Neuronal stem cell (in vitro differentiated cells): Measurements from ENCODE around the gene IGFN1. TPM values are rescaled to one million over a fixed set of nuclear protein-coding genes. Genes with fewer than 3 reads are reported as not detected.

Source experiments
- DNase-seq: peaks from one replicate; pipeline ENCODE4 v3.0.0-alpha.2; 2013; ENCODE audit warnings: low spot score
- H2AFZ ChIP-seq: one replicate; pipeline ENCODE4 v1.6.1; 2013; ENCODE audit warnings: mild to moderate bottlenecking, low read length, inconsistent platforms
- H2AK5ac ChIP-seq: 2 replicates; pipeline ENCODE4 v1.6.1; 2013; ENCODE audit warnings: low read depth, mild to moderate bottlenecking, inconsistent platforms, low read length, moderate library complexity, mixed read lengths
- H2BK120ac ChIP-seq: 2 replicates; pipeline ENCODE4 v1.6.1; 2013; ENCODE audit warnings: low read depth, mild to moderate bottlenecking, inconsistent platforms, low read length, moderate library complexity, mixed read lengths
- H2BK12ac ChIP-seq: one replicate; pipeline ENCODE4 v1.6.1; 2013; ENCODE audit warnings: low read length, inconsistent platforms
- H2BK15ac ChIP-seq: 2 replicates; pipeline ENCODE4 v1.6.1; 2013; ENCODE audit warnings: mild to moderate bottlenecking, low read length, inconsistent platforms, mixed read lengths
- H2BK5ac ChIP-seq: one replicate; pipeline ENCODE4 v1.6.1; 2013; ENCODE audit warnings: inconsistent platforms, mild to moderate bottlenecking, low read length, moderate library complexity
- H3K14ac ChIP-seq: one replicate; pipeline ENCODE4 v1.6.1; 2013; ENCODE audit warnings: low read length, inconsistent platforms
- H3K18ac ChIP-seq: 2 replicates; pipeline ENCODE4 v1.6.1; 2013; ENCODE audit warnings: low read length, inconsistent platforms
- H3K23ac ChIP-seq: 2 replicates; pipeline ENCODE4 v1.6.1; 2013; ENCODE audit warnings: low read depth, mild to moderate bottlenecking, mixed read lengths, low read length, inconsistent platforms; ENCODE audit not compliant: poor library complexity
- H3K27ac ChIP-seq: replicated peaks from 3 replicates; pipeline ENCODE4 v1.5.1; 2013; ENCODE audit warnings: low read length, inconsistent platforms
- H3K27me3 ChIP-seq, 3 experiments: 2 replicates each; pipeline ENCODE4 v1.6.1; 2013; ENCODE audit warnings: low read length in 3 of 3, mild to moderate bottlenecking in 2 of 3, inconsistent platforms in 1 of 3, low read depth in 1 of 3, mixed read lengths in 1 of 3, moderate library complexity in 1 of 3; ENCODE audit not compliant: control insufficient read depth in 3 of 3, insufficient read depth in 3 of 3
- H3K36me3 ChIP-seq, 2 donors: replicated peaks in 1 of 2; 2 replicates each; pipeline ENCODE4 v1.6.1; 2013; ENCODE audit warnings: low read length in 2 of 2; ENCODE audit not compliant: control insufficient read depth in 2 of 2, insufficient read depth in 2 of 2
- H3K4ac ChIP-seq: 2 replicates; pipeline ENCODE4 v1.6.1; 2013; ENCODE audit warnings: inconsistent platforms, mild to moderate bottlenecking, low read length, moderate library complexity
- H3K4me1 ChIP-seq, 2 donors: 1 replicate in 1 of 2; 2 replicates in 1 of 2; pipeline ENCODE4 v1.6.1; 2013; ENCODE audit warnings: low read length in 2 of 2, low read depth in 1 of 2; ENCODE audit not compliant: control insufficient read depth in 2 of 2, insufficient read depth in 1 of 2
- H3K4me2 ChIP-seq: one replicate; pipeline ENCODE4 v1.6.1; 2013; ENCODE audit warnings: mild to moderate bottlenecking, low read length, inconsistent platforms; ENCODE audit not compliant: insufficient read depth, poor library complexity, severe bottlenecking
- H3K4me3 ChIP-seq, 2 donors: 2 replicates each; pipeline ENCODE4 v1.5.1; 2013; ENCODE audit warnings: low read length in 2 of 2, mild to moderate bottlenecking in 2 of 2, inconsistent platforms in 1 of 2, moderate library complexity in 1 of 2
- H3K79me1 ChIP-seq: one replicate; pipeline ENCODE4 v1.6.1; 2013; ENCODE audit warnings: low read depth, mild to moderate bottlenecking, inconsistent platforms, low read length, moderate library complexity
- H3K9ac ChIP-seq: one replicate; pipeline ENCODE4 v1.6.1; 2013; ENCODE audit warnings: mild to moderate bottlenecking, low read depth, low read length, inconsistent platforms; ENCODE audit not compliant: poor library complexity
- H3K9me3 ChIP-seq, 2 donors: replicated peaks in 1 of 2; 2 replicates each; pipeline versions ENCODE3 to v1.6.1; 2013; ENCODE audit warnings: low read length in 2 of 2, mild to moderate bottlenecking in 2 of 2, inconsistent platforms in 1 of 2, low read depth in 1 of 2, mixed read lengths in 1 of 2, moderate library complexity in 1 of 2; ENCODE audit not compliant: control insufficient read depth in 2 of 2, insufficient read depth in 1 of 2
- H4K8ac ChIP-seq: one replicate; pipeline ENCODE4 v1.6.1; 2013; ENCODE audit warnings: low read depth, mild to moderate bottlenecking, inconsistent platforms, low read length, moderate library complexity
- H4K91ac ChIP-seq: one replicate; pipeline ENCODE4 v1.6.1; 2013; ENCODE audit warnings: low read length, low read depth, mild to moderate bottlenecking, inconsistent platforms; ENCODE audit not compliant: poor library complexity
- WGBS, 2 donors: extraction: QIAGEN DNeasy Blood & Tissue Kit; methylation state at CpG; one replicate each; pipeline ENCODE4 v1.1.7; 2013; ENCODE audit warnings: missing lambda C conversion rate in 2 of 2, mixed read lengths in 1 of 2; ENCODE audit not compliant: insufficient read length in 2 of 2, insufficient replicate concordance in 1 of 2; ENCODE audit errors: extremely low coverage in 2 of 2; 5-methylcytosine and 5-hydroxymethylcytosine counted together
- polyA plus RNA-seq, 2 experiments: library from polyadenylated mRNA; stranded (reverse); fragments of 200-250 nt; gene quantifications; one replicate each; pipeline ENCODE4 v1.2.3, GENCODE V29; 2013

IGFN1 gene
- polyA plus RNA-seq (2013, experiment 1 of 2), result 0.15 TPM
- 0.12 TPM for polyA plus RNA-seq (2013, experiment 2 of 2)

- Histone ChIP-seq H3K4me2 (no peak within 1 kb of the TSS), H2BK5ac (no peak within 1 kb of the TSS), H4K8ac (no peak within 1 kb of the TSS), H2AK5ac (peak within 1 kb of the TSS; percentile 77), H3K4me1 (peaks cover 0 to 17% of the 10 kb centered on the region in 2 donors), H3K4ac (no peak within 1 kb of the TSS), H3K36me3 (no peaks in the 10 kb centered on the region), H3K27ac (no peak within 1 kb of the TSS), H3K9ac (peak within 1 kb of the TSS; percentile 67), H3K14ac (no peak within 1 kb of the TSS), H2AFZ (no peak within 1 kb of the TSS), H4K91ac (no peak within 1 kb of the TSS), H3K79me1 (no peaks in the 10 kb centered on the region), H2BK12ac (peak within 1 kb of the TSS; percentile 59), H2BK15ac (peak within 1 kb of the TSS; percentile 63), H3K4me3 (no peak within 1 kb of the TSS), H3K27me3 (peaks cover 0 to 55% (median 0%) of the 10 kb centered on the region in 3 experiments), H2BK120ac (no peak within 1 kb of the TSS), H3K9me3 (no peaks in the 10 kb centered on the region), H3K23ac (no peak within 1 kb of the TSS), H3K18ac (peak within 1 kb of the TSS; percentile 89)
- no peak for DNase-seq
- WGBS, 2 donors, result no CpG with 5 or more reads among the region's 9 CpGs
These were observed at the start of gene IGFN1 for GRCh38 chr1:201190624-201191051. TSS of gene IGFN1 (plus strand) at chr1:201190824. CDS start at chr1:201193294, 2,470 bp downstream.

- DNase-seq, result no peak
- Histone ChIP-seq H3K18ac (no peak overlapping the region), H3K4me3 (no peak overlapping the region), H3K4me1 (no peaks in the 10 kb centered on the region), H2BK15ac (no peak overlapping the region), H3K79me1 (no peaks in the 10 kb centered on the region), H2AK5ac (no peak overlapping the region), H3K14ac (no peak overlapping the region), H4K8ac (no peak overlapping the region), H3K23ac (no peak overlapping the region), H3K36me3 (peaks cover 66 to 100% of the 10 kb centered on the region in 2 donors), H3K4ac (no peak overlapping the region), H2BK12ac (no peak overlapping the region), H2BK120ac (no peak overlapping the region), H3K9me3 (no peaks in the 10 kb centered on the region), H3K27me3 (no peaks in the 10 kb centered on the region), H3K4me2 (no peak overlapping the region), H3K27ac (no peak overlapping the region), H4K91ac (no peak overlapping the region), H2AFZ (no peak overlapping the region), H3K9ac (no peak overlapping the region), H2BK5ac (no peak overlapping the region)
- no CpG with 5 or more reads among the region's 8 CpGs for WGBS, 2 donors
These were observed 49.7 kb upstream of the IGFN1 start for GRCh38 chr1:201140941-201141260.

DNA sequence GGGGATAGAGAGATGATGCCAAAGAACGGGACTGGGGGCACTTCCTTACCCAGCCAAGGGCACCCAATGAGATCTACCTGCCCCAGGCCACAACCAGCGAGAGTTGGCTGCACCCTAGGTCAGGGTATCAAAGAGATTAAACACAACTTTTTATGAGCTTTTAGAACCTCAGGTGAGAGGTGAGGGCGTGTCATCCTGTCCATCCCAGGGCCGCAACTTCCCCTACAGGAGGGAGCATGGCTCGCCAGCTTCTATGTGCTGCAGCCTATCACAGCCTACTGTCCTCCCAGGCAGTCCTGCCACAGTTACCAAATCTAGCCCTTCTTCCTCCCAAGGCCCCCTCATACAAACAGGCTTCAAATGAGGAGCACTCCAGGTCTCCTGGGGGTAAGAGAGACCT, 49.2 kb upstream of the IGFN1 start:
- Histone ChIP-seq H2BK15ac (no peak overlapping the region), H3K14ac (no peak overlapping the region), H3K79me1 (no peaks in the 10 kb centered on the region), H3K9me3 (no peaks in the 10 kb centered on the region), H3K36me3 (peaks cover 66 to 100% of the 10 kb centered on the region in 2 donors), H2BK5ac (no peak overlapping the region), H2BK12ac (no peak overlapping the region), H3K18ac (no peak overlapping the region), H3K4me1 (no peaks in the 10 kb centered on the region), H3K9ac (no peak overlapping the region), H2AK5ac (no peak overlapping the region), H3K27me3 (no peaks in the 10 kb centered on the region), H3K4ac (no peak overlapping the region), H3K23ac (no peak overlapping the region), H3K27ac (no peak overlapping the region), H2AFZ (no peak overlapping the region), H3K4me3 (no peak overlapping the region), H4K8ac (no peak overlapping the region), H2BK120ac (no peak overlapping the region), H3K4me2 (no peak overlapping the region), H4K91ac (no peak overlapping the region)
- no CpG with 5 or more reads among the region's 5 CpGs for WGBS, 2 donors
- no peak for DNase-seq

DNA sequence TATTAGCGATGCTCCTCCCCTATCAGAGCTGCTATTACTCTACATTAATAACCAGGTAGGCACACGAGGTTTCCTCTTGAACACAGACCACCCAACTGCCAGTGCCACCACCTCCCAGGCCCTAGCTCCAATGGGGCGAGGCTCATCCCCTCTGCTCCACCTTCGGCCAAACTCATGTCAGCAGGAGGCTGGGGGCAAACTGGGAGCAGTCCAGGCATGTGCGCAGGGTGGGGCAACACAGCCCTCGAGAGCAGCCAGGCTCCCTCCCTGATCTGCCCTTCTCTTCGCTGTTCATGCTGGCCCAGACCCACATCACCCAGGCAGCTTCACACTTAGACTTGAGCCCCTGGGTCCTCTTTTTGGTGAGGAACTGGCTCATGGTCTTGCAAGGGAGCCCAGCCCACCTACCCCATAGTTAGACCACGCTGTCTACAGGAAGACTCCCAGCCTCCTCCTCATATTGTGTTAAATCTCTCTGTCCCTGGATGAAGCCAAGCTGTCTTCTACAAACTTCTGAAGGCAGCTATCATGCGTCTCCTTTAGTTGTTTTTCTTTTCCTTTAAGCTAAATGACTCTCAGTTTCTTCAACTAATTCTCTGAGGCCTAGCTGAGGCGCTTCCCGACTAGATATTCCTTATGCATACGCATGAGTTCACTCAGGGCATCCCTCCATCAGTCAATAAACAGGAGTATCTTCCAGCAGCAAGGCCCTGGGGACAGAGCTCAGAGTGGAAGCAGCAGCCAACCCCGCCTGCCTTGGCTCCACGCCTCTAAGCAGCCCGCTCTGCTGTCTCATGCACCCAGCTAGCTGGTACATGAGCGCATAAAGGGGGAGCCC, 48.4 kb upstream of the IGFN1 start:
- Histone ChIP-seq H3K9me3 (no peaks in the 10 kb centered on the region), H3K27me3 (no peaks in the 10 kb centered on the region), H3K4ac (no peak overlapping the region), H3K36me3 (peaks cover 69 to 100% of the 10 kb centered on the region in 2 donors), H3K4me1 (no peaks in the 10 kb centered on the region), H3K14ac (no peak overlapping the region), H3K4me3 (no peak overlapping the region), H2AFZ (no peak overlapping the region), H3K18ac (no peak overlapping the region), H3K27ac (no peak overlapping the region), H3K79me1 (no peaks in the 10 kb centered on the region), H4K8ac (no peak overlapping the region), H2AK5ac (no peak overlapping the region), H3K9ac (no peak overlapping the region), H2BK120ac (no peak overlapping the region), H3K23ac (peak overlapping the region; percentile 51), H2BK12ac (no peak overlapping the region), H2BK5ac (no peak overlapping the region), H3K4me2 (no peak overlapping the region), H4K91ac (no peak overlapping the region), H2BK15ac (no peak overlapping the region)
- WGBS, 2 donors, result no CpG with 5 or more reads among the region's 16 CpGs
- DNase-seq, result no peak
